ENCODE data around the gene ARHGEF11.

GRCh38 chr1:157073944-157074685 is 28.6 kb upstream of the ARHGEF11 start:
- TF ChIP-seq POLR2AphosphoS5 (IDR thresholded peaks at IDR 0.05; ENCODE audit: borderline replicate concordance, low read depth, low read length) (no peak), EZH2 (IDR thresholded peaks at IDR 0.05) (no peak), FOXP2 (optimal IDR thresholded peaks at IDR 0.05; ENCODE audit: control extremely low read depth, extremely low read length, insufficient read depth) (no peak)
